GM12878 (cell line): ENCODE measurements around the gene BBX.

Experiments used
- HDAC2 ChIP-seq: fragments of 200-600 bp; sonication (generic); IDR thresholded peaks from 2 replicates; pipeline ENCODE4 v1.6.1; 2017
- RELA ChIP-seq: fragments of 450-650 bp; IDR thresholded peaks from 2 replicates; pipeline ENCODE4 v1.8.0; 2014; ENCODE audit warnings: borderline replicate concordance; ENCODE audit not compliant: partially characterized antibody
- TF ChIP-seq, protein P1 (sequence below), 3 experiments: IDR thresholded peaks in 2 of 3; conservative IDR thresholded peaks in 1 of 3; 2 replicates each; pipeline ENCODE4 v1.5.1; 2011; ENCODE audit warnings: low read depth in 3 of 3, low read length in 3 of 3, mild to moderate bottlenecking in 3 of 3, control low read depth in 2 of 3, moderate library complexity in 2 of 3, inconsistent platforms in 1 of 3, mixed read lengths in 1 of 3; ENCODE audit not compliant: control insufficient read depth in 2 of 3, insufficient read depth in 1 of 3; ENCODE audit errors: extremely low read depth in 1 of 3

DNA sequence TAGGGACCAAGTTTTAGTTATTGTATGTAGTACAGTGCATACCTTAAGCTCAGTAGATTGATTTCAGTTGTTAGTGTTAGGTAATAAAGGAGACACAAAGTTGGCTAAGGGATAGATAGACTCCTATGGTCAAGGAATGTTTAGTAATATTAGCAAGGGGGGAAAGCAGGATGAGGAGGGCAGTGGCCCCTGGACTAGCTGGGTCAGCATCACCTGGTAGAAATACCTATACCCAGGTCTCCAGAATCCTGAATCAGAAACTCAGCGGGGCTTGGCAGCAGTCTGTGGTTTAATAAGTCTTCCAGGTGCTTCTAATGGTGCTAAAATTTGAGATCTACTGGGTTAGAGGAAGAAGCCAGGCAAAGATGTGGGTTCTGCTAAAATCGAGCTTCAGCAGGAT, 35.0 kb downstream of the BBX start:
- TF ChIP-seq HDAC2 = no peak
- TF ChIP-seq RELA = no peak
- TF ChIP-seq, protein P1, sequence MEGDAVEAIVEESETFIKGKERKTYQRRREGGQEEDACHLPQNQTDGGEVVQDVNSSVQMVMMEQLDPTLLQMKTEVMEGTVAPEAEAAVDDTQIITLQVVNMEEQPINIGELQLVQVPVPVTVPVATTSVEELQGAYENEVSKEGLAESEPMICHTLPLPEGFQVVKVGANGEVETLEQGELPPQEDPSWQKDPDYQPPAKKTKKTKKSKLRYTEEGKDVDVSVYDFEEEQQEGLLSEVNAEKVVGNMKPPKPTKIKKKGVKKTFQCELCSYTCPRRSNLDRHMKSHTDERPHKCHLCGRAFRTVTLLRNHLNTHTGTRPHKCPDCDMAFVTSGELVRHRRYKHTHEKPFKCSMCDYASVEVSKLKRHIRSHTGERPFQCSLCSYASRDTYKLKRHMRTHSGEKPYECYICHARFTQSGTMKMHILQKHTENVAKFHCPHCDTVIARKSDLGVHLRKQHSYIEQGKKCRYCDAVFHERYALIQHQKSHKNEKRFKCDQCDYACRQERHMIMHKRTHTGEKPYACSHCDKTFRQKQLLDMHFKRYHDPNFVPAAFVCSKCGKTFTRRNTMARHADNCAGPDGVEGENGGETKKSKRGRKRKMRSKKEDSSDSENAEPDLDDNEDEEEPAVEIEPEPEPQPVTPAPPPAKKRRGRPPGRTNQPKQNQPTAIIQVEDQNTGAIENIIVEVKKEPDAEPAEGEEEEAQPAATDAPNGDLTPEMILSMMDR (IDR thresholded peaks at IDR 0.05 in 2 of 3, conservative IDR thresholded peaks at IDR 0.05 in 1 of 3; ENCODE audit: control insufficient read depth in 2 of 3, extremely low read depth in 1 of 3, insufficient read depth in 1 of 3, low read depth in 3 of 3, low read length in 3 of 3) = no peak
